Uterus (tissue), 2 donors: Measurements from ENCODE around the gene GPR158.

ENCODE experiments used
- POLR2A ChIP-seq, 2 donors: fragments of 450-650 bp; IDR thresholded peaks; one replicate each; pipeline ENCODE4 v1.6.1; 2016; ENCODE audit warnings: antibody characterized with exemption in 2 of 2, mild to moderate bottlenecking in 1 of 2, moderate library complexity in 1 of 2
- TF ChIP-seq, protein P1 (sequence below), 4 experiments: fragments of 200-600 bp in 2 of 4; fragments of 450-650 bp in 2 of 4; sonication (generic) in 2 of 4; IDR thresholded peaks; one replicate each; pipeline ENCODE4 v1.5.1; 2016 to 2019; ENCODE audit warnings: antibody characterized with exemption in 4 of 4, mild to moderate bottlenecking in 2 of 4, moderate library complexity in 1 of 4

DNA sequence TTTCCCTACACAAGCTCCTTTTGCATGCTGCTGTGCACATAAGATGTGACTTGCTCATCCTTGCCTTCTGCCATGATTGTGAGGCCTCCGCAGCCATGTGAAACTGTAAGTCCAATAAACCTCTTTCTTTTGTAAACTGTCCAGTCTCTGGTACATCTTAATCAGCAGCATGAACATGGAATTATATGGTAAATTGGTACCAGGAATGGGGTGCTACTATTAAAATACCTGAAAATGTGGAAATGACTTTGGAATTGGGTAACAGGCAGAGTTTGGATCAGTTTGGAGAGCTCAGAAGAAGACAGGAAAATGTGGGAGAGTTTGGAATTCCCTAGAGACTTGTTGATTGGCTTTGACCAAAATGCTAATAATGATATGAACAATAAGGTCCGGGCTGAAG lies 181.8 kb downstream of the GPR158 start:
- TF ChIP-seq, protein P1, sequence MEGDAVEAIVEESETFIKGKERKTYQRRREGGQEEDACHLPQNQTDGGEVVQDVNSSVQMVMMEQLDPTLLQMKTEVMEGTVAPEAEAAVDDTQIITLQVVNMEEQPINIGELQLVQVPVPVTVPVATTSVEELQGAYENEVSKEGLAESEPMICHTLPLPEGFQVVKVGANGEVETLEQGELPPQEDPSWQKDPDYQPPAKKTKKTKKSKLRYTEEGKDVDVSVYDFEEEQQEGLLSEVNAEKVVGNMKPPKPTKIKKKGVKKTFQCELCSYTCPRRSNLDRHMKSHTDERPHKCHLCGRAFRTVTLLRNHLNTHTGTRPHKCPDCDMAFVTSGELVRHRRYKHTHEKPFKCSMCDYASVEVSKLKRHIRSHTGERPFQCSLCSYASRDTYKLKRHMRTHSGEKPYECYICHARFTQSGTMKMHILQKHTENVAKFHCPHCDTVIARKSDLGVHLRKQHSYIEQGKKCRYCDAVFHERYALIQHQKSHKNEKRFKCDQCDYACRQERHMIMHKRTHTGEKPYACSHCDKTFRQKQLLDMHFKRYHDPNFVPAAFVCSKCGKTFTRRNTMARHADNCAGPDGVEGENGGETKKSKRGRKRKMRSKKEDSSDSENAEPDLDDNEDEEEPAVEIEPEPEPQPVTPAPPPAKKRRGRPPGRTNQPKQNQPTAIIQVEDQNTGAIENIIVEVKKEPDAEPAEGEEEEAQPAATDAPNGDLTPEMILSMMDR (IDR thresholded peaks at IDR 0.05): no peak
- no peak for TF ChIP-seq POLR2A (IDR thresholded peaks at IDR 0.05)
